IMR-90 (cell line): ENCODE measurements around the gene EEF1AKMT1.

Source experiments
- BHLHE40 ChIP-seq: fragments of 150-350 bp; IDR thresholded peaks from 2 replicates; pipeline ENCODE4 v1.6.1; 2016; ENCODE audit warnings: mild to moderate bottlenecking, low read depth, low read length
- CTCF ChIP-seq: conservative IDR thresholded peaks from 2 replicates; pipeline ENCODE4 v1.5.1; 2012; ENCODE audit warnings: mild to moderate bottlenecking, low read depth, low read length, improper control_type of control experiment
- FOS ChIP-seq: fragments of 150-350 bp; IDR thresholded peaks from 2 replicates; pipeline ENCODE4 v1.6.1; 2016; ENCODE audit warnings: low read depth, low read length
- MAFK ChIP-seq: IDR thresholded peaks from 2 replicates; pipeline ENCODE4 v1.6.1; 2012; ENCODE audit warnings: low read depth, low read length, improper control_type of control experiment
- MAZ ChIP-seq: IDR thresholded peaks from 2 replicates; pipeline ENCODE4 v1.6.1; 2012; ENCODE audit warnings: low read depth, mild to moderate bottlenecking, low read length, improper control_type of control experiment, moderate library complexity, borderline replicate concordance
- MXI1 ChIP-seq: IDR thresholded peaks from 2 replicates; pipeline ENCODE4 v1.6.1; 2012; ENCODE audit warnings: low read depth, mild to moderate bottlenecking, low read length, moderate library complexity, borderline replicate concordance
- NFE2L2 ChIP-seq: fragments of 150-350 bp; IDR thresholded peaks from 2 replicates; pipeline ENCODE4 v1.6.1; 2016; ENCODE audit warnings: low read depth, mild to moderate bottlenecking, low read length
- POLR2A ChIP-seq: IDR thresholded peaks from 2 replicates; pipeline ENCODE4 v1.6.1; 2012; ENCODE audit warnings: mild to moderate bottlenecking, low read depth, low read length
- RAD21 ChIP-seq: IDR thresholded peaks from 2 replicates; pipeline ENCODE4 v1.6.1; 2012; ENCODE audit warnings: low read length, improper control_type of control experiment
- RCOR1 ChIP-seq: IDR thresholded peaks from 2 replicates; pipeline ENCODE4 v1.6.1; 2012; ENCODE audit warnings: mild to moderate bottlenecking, low read length, improper control_type of control experiment; ENCODE audit not compliant: insufficient replicate concordance
- RFX5 ChIP-seq: IDR thresholded peaks from 2 replicates; pipeline ENCODE4 v1.8.0; 2012; ENCODE audit warnings: low read depth, mild to moderate bottlenecking, low read length, moderate library complexity
- SMC3 ChIP-seq: fragments of 150-350 bp; IDR thresholded peaks from 2 replicates; pipeline ENCODE4 v1.6.1; 2016; ENCODE audit warnings: low read depth, mild to moderate bottlenecking, antibody characterized with exemption, low read length, moderate library complexity
- USF2 ChIP-seq: fragments of 150-350 bp; IDR thresholded peaks from 2 replicates; pipeline ENCODE4 v1.6.1; 2017; ENCODE audit warnings: mild to moderate bottlenecking, antibody characterized with exemption, low read length, low read depth
- TF ChIP-seq, protein P1 (sequence below): fragments of 150-350 bp; IDR thresholded peaks from 2 replicates; pipeline ENCODE4 v1.6.1; 2016; ENCODE audit warnings: low read depth, mild to moderate bottlenecking, low read length, moderate library complexity, borderline replicate concordance

DNA sequence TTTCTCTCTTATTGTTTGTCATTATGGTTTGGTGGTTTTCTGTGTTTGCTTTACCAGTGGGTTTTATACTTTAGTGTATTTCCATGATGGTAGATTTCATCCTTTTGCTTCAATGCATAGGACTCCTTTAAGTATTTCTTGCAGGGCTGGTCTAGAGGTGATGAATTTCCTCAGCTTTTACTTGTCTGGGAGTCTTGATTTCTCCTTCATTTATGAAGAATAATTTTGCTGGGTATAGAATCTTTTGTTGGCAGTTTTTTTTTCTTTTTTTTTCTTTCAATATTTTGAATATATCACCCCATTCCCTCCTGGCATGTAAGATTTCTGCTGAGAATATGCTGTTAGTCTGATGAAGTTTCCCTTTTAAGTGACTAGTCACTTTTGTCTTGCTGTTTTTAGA, 19.8 kb downstream of the EEF1AKMT1 start:
- TF ChIP-seq CTCF, result no peak
- TF ChIP-seq POLR2A, result no peak
- TF ChIP-seq RCOR1, result no peak
- no peak for TF ChIP-seq RFX5
- TF ChIP-seq FOS, result no peak
- TF ChIP-seq NFE2L2, result no peak
- no peak for TF ChIP-seq RAD21
- no peak for TF ChIP-seq SMC3
- TF ChIP-seq, protein P1, sequence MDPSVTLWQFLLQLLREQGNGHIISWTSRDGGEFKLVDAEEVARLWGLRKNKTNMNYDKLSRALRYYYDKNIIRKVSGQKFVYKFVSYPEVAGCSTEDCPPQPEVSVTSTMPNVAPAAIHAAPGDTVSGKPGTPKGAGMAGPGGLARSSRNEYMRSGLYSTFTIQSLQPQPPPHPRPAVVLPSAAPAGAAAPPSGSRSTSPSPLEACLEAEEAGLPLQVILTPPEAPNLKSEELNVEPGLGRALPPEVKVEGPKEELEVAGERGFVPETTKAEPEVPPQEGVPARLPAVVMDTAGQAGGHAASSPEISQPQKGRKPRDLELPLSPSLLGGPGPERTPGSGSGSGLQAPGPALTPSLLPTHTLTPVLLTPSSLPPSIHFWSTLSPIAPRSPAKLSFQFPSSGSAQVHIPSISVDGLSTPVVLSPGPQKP, result no peak
- no peak for TF ChIP-seq MAFK
- TF ChIP-seq BHLHE40, result no peak
- TF ChIP-seq USF2, result no peak
- no peak for TF ChIP-seq MXI1
- TF ChIP-seq MAZ, result no peak
